ENCODE measurements around the gene CDH4.

The CDH4 gene

GRCh38 chr20:61771805-61772350, 519.8 kb downstream of the CDH4 start:
- no peak for DNase-seq (ENCODE audit: low spot score in 2 of 2)
- H3K4me1 Mint-ChIP-seq, result no peaks in the 10 kb centered on the region
- no peaks in the 10 kb centered on the region for H3K36me3 Mint-ChIP-seq (ENCODE audit: insufficient read depth)
- H3K27ac Mint-ChIP-seq (ENCODE audit: low read depth), result no peak overlapping the region
- no peak for ATAC-seq (replicated peaks; ENCODE audit: extremely low read depth, poor library complexity, severe bottlenecking)
- no peak overlapping the region for H3K4me3 Mint-ChIP-seq
- H3K27me3 Mint-ChIP-seq, result peaks cover 8% of the 10 kb centered on the region
- no peaks in the 10 kb centered on the region for H3K9me3 Mint-ChIP-seq

- Mint-ChIP-seq H3K36me3 (ENCODE audit: insufficient read depth) (no peaks in the 10 kb centered on the region), H3K4me3 (no peak overlapping the region), H3K27me3 (peaks cover 8% of the 10 kb centered on the region), H3K9me3 (no peaks in the 10 kb centered on the region), H3K4me1 (no peaks in the 10 kb centered on the region), H3K27ac (ENCODE audit: low read depth) (no peak overlapping the region)
- ATAC-seq (replicated peaks; ENCODE audit: extremely low read depth, poor library complexity, severe bottlenecking) (no peak), DNase-seq (ENCODE audit: low spot score in 2 of 2) (no peak)
Observed at GRCh38 chr20:61772828-61773631, 521.0 kb downstream of the CDH4 start.

DNA sequence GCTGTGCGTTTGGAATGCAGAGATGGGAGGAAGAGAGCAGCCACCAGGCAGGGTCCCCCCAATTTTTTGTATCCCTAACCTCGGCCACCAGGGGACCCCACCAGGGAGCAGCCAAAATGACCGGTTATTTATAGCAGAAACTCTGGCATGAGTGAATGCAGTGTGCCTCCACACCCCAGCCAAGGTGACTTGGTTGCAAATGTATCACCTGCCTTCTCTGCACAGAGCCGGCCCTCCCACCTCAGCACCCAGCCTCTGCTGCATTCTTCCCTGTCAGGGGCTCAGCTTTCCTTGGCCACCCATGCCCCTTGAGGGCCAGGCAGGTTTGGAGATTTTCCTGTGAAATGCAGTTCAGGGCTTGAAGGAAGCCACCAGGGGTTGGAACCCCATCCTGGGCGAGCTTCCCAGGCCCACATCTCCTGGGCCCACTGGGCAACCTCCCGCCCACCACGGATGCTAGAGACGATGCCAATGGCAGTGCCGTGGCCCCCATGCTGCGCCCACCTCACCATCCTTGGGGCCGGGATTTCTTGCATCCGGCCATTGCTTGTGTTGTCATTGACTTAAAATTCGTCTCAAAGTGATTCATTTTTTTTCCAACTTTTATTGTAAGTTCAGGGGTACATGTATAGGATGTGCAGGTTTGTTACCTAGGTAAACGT, 522.0 kb downstream of the CDH4 start:
- Mint-ChIP-seq H3K36me3 (ENCODE audit: insufficient read depth) (peaks cover 1% of the 10 kb centered on the region), H3K9me3 (no peaks in the 10 kb centered on the region), H3K27me3 (peaks cover 8% of the 10 kb centered on the region), H3K4me3 (no peak overlapping the region), H3K27ac (ENCODE audit: low read depth) (no peak overlapping the region), H3K4me1 (no peaks in the 10 kb centered on the region)
- ATAC-seq (replicated peaks; ENCODE audit: extremely low read depth, poor library complexity, severe bottlenecking) (no peak), DNase-seq (ENCODE audit: low spot score in 2 of 2) (no peak)

DNA sequence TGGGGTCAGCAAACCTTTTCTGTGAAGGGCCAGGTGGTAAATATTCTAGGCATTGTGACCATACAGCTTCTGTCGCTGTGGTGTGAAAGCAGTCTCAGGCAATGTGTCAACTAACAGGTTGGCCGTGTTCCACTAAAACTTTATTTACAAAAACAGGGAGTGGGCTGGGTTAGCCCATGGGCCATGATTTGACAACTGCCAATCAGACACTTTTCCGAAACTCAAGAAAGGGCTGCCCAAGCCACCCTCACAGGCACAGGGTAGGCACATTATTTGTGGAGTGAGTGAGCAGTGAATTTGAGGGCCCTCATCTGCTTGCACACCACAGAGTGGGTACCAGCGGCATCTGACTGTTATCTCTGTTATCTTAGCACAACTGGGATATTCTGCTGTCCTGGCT, 523.4 kb downstream of the CDH4 start:
- no peak for DNase-seq (ENCODE audit: low spot score in 2 of 2)
- Mint-ChIP-seq H3K4me1 (no peaks in the 10 kb centered on the region), H3K27me3 (peaks cover 12% of the 10 kb centered on the region), H3K27ac (ENCODE audit: low read depth) (no peak overlapping the region), H3K4me3 (no peak overlapping the region), H3K36me3 (ENCODE audit: insufficient read depth) (peaks cover 1% of the 10 kb centered on the region), H3K9me3 (peaks cover 2% of the 10 kb centered on the region)
- no peak for ATAC-seq (replicated peaks; ENCODE audit: extremely low read depth, poor library complexity, severe bottlenecking)

GRCh38 chr20:61776491-61777075, 524.5 kb downstream of the CDH4 start:
- peaks cover 1% of the 10 kb centered on the region for H3K36me3 Mint-ChIP-seq (ENCODE audit: insufficient read depth)
- peaks cover 24% of the 10 kb centered on the region for H3K27me3 Mint-ChIP-seq
- H3K4me1 Mint-ChIP-seq, result no peaks in the 10 kb centered on the region
- no peak overlapping the region for H3K4me3 Mint-ChIP-seq
- ATAC-seq (replicated peaks; ENCODE audit: extremely low read depth, poor library complexity, severe bottlenecking) (no peak), DNase-seq (ENCODE audit: low spot score in 2 of 2) (no peak)
- peaks cover 13% of the 10 kb centered on the region for H3K9me3 Mint-ChIP-seq
- no peak overlapping the region for H3K27ac Mint-ChIP-seq (ENCODE audit: low read depth)

DNA sequence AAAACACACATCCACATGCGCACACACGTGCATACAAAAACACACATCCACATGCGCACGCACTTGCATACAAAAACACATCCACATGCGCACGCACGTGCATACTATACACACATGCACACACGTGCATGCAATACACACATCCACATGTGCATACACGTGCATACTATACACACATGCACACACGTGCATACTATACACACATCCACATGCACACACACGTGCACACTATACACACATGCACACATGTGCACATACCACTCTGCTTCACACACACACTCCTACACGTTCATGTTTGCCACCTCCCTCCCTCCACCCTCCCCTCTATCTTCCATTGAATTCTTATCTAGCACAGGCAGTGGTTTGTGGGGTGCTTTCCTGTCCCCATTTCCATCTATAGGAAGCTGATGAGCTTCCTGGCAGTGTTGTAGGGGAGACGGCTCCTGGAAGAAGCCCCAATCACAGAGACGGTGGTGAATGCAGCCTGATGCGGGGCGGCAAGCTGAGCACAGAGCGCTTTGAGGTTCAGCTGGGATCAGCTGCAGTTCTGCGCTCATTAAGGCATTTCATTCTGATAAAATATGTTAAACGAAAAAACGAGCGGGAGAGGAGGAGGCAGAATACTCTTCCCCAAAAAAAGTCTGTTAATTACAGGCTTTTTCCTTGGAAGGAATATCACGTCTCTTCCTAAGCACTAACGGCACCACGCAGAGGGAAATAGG, 525.9 kb downstream of the CDH4 start:
- Mint-ChIP-seq H3K27me3 (peaks cover 27% of the 10 kb centered on the region), H3K27ac (ENCODE audit: low read depth) (peak overlapping the region; percentile 44), H3K4me1 (no peaks in the 10 kb centered on the region), H3K36me3 (ENCODE audit: insufficient read depth) (peaks cover 1% of the 10 kb centered on the region), H3K4me3 (no peak overlapping the region), H3K9me3 (peaks cover 15% of the 10 kb centered on the region)
- no peak for DNase-seq (ENCODE audit: low spot score in 2 of 2)
- no peak for ATAC-seq (replicated peaks; ENCODE audit: extremely low read depth, poor library complexity, severe bottlenecking)

GRCh38 chr20:61778495-61778863, 526.4 kb downstream of the CDH4 start:
- Mint-ChIP-seq H3K36me3 (ENCODE audit: insufficient read depth) (peaks cover 1% of the 10 kb centered on the region), H3K27me3 (peaks cover 27% of the 10 kb centered on the region), H3K9me3 (peaks cover 15% of the 10 kb centered on the region), H3K4me3 (no peak overlapping the region), H3K27ac (ENCODE audit: low read depth) (peak overlapping the region; percentile 44), H3K4me1 (no peaks in the 10 kb centered on the region)
- DNase-seq (ENCODE audit: low spot score in 2 of 2) (no peak), ATAC-seq (replicated peaks; ENCODE audit: extremely low read depth, poor library complexity, severe bottlenecking) (no peak)

- peaks cover 27% of the 10 kb centered on the region for H3K27me3 Mint-ChIP-seq
- DNase-seq (ENCODE audit: low spot score in 2 of 2), result no peak
- no peak overlapping the region for H3K4me3 Mint-ChIP-seq
- H3K9me3 Mint-ChIP-seq, result peaks cover 15% of the 10 kb centered on the region
- H3K36me3 Mint-ChIP-seq (ENCODE audit: insufficient read depth), result peaks cover 1% of the 10 kb centered on the region
- no peak for ATAC-seq (replicated peaks; ENCODE audit: extremely low read depth, poor library complexity, severe bottlenecking)
- H3K4me1 Mint-ChIP-seq, result no peaks in the 10 kb centered on the region
- H3K27ac Mint-ChIP-seq (ENCODE audit: low read depth), result no peak overlapping the region
Observed at GRCh38 chr20:61779176-61779965, 527.3 kb downstream of the CDH4 start.

GRCh38 chr20:61780066-61780465, 528.0 kb downstream of the CDH4 start:
- ATAC-seq (replicated peaks; ENCODE audit: extremely low read depth, poor library complexity, severe bottlenecking) (no peak), DNase-seq (ENCODE audit: low spot score in 2 of 2) (no peak)
- Mint-ChIP-seq H3K4me3 (no peak overlapping the region), H3K9me3 (peaks cover 15% of the 10 kb centered on the region), H3K27me3 (peaks cover 26% of the 10 kb centered on the region), H3K27ac (ENCODE audit: low read depth) (no peak overlapping the region), H3K36me3 (ENCODE audit: insufficient read depth) (peaks cover 1% of the 10 kb centered on the region), H3K4me1 (no peaks in the 10 kb centered on the region)

DNA sequence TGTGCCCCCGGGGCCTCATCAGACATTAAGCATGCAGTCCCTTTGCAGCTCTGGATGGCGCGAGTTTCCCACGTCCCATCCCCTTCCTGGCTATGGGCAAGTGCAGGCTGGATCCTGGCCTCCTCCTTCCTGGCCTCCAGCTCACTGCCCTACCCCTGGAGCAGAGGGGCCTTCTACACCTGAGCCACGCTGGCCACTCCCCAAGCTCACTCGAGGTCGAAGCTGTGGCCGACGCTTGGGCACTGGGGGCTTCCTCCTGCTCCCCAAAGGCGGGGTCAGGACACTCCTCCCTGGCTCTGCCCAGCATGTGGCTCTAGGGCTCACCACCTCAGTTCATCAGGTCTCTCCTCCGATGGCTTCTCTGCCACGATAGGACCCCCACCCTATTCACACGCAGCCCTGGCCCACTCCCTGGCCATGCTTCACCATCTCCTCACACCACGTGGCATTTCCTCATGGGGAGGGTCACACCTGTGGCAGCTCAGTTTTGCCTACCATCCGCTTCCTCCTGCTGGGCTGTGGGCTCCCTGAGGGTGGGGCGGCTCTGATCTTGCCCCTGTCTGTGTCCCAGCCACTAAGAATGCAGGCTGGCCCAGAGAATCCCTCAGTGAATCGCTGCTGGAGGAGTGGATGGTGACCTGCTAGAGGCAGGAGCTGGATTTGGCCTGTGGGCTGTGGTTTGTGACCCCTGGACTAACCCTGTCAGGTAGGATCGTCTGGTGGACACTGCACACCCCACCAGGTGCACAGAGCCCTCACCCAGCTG, 532.9 kb downstream of the CDH4 start:
- Mint-ChIP-seq H3K27me3 (peaks cover 25% of the 10 kb centered on the region), H3K4me1 (no peaks in the 10 kb centered on the region), H3K9me3 (peaks cover 15% of the 10 kb centered on the region), H3K27ac (ENCODE audit: low read depth) (no peak overlapping the region), H3K4me3 (no peak overlapping the region), H3K36me3 (ENCODE audit: insufficient read depth) (no peaks in the 10 kb centered on the region)
- no peak for ATAC-seq (replicated peaks; ENCODE audit: extremely low read depth, poor library complexity, severe bottlenecking)
- DNase-seq (ENCODE audit: low spot score in 2 of 2), result no peak

- no peak overlapping the region for H3K4me3 Mint-ChIP-seq
- DNase-seq (ENCODE audit: low spot score in 2 of 2) (no peak), ATAC-seq (replicated peaks; ENCODE audit: extremely low read depth, poor library complexity, severe bottlenecking) (no peak)
- H3K9me3 Mint-ChIP-seq, result peaks cover 16% of the 10 kb centered on the region
- no peak overlapping the region for H3K27ac Mint-ChIP-seq (ENCODE audit: low read depth)
- no peaks in the 10 kb centered on the region for H3K36me3 Mint-ChIP-seq (ENCODE audit: insufficient read depth)
- H3K27me3 Mint-ChIP-seq, result peaks cover 20% of the 10 kb centered on the region
- no peaks in the 10 kb centered on the region for H3K4me1 Mint-ChIP-seq
Observed at GRCh38 chr20:61785567-61785816, 533.4 kb downstream of the CDH4 start.

Data from central memory CD8-positive, alpha-beta T cell (primary cell).